Fibroblast of lung (primary cell): ENCODE data around the gene TRPT1.

Source experiments
- CTCF ChIP-seq, 2 donors: IDR thresholded peaks in 1 of 2; conservative IDR thresholded peaks in 1 of 2; 1 replicate in 1 of 2; 2 replicates in 1 of 2; pipeline ENCODE4 v1.5.1; 2011 to 2012; ENCODE audit warnings: low read length in 2 of 2, control low read depth in 1 of 2, inconsistent platforms in 1 of 2, low read depth in 1 of 2, mild to moderate bottlenecking in 1 of 2
- EZH2 ChIP-seq: IDR thresholded peaks from 2 replicates; pipeline ENCODE4 v1.5.1; 2012; ENCODE audit warnings: low read length, control low read depth, mild to moderate bottlenecking; ENCODE audit errors: missing control alignments

- TF ChIP-seq CTCF (conservative IDR thresholded peaks at IDR 0.05 in 1 of 2, IDR thresholded peaks at IDR 0.05 in 1 of 2; ENCODE audit: low read depth in 1 of 2, low read length in 2 of 2) (no peak), EZH2 (no peak)
These were observed 21.9 kb upstream of the TRPT1 start for GRCh38 chr11:64247729-64248531.
